Measurements from ENCODE around the gene LRRC43.

Gene LRRC43

GRCh38 chr12:122194804-122195203, 11.9 kb downstream of the LRRC43 start:
- H3K9ac ChIP-seq (ENCODE audit: low read depth, low read length, poor library complexity), result no peak overlapping the region
- no peak overlapping the region for H2BK15ac ChIP-seq (ENCODE audit: low read length)
- no peak overlapping the region for H4K91ac ChIP-seq (ENCODE audit: low read depth, low read length, poor library complexity)
- H3K36me3 ChIP-seq (replicated peaks in 1 of 2; ENCODE audit: control insufficient read depth in 2 of 2, insufficient read depth in 2 of 2, low read length in 2 of 2), result no peaks in the 10 kb centered on the region
- peaks cover 0 to 4% (median 0%) of the 10 kb centered on the region in 3 experiments for H3K27me3 ChIP-seq (ENCODE audit: control insufficient read depth in 3 of 3, insufficient read depth in 3 of 3, low read depth in 1 of 3, low read length in 3 of 3)
- H4K8ac ChIP-seq (ENCODE audit: low read depth, low read length), result no peak overlapping the region
- H3K9me3 ChIP-seq (replicated peaks in 1 of 2; ENCODE audit: control insufficient read depth in 2 of 2, insufficient read depth in 1 of 2, low read depth in 1 of 2, low read length in 2 of 2), result peaks cover 0 to 3% of the 10 kb centered on the region in 2 donors
- no peak overlapping the region for H3K14ac ChIP-seq (ENCODE audit: low read length)
- H3K4me1 ChIP-seq (ENCODE audit: control insufficient read depth in 2 of 2, insufficient read depth in 1 of 2, low read depth in 1 of 2, low read length in 2 of 2), result no peaks in the 10 kb centered on the region
- no peak overlapping the region for H2BK12ac ChIP-seq (ENCODE audit: low read length)
- H3K4me2 ChIP-seq (ENCODE audit: insufficient read depth, low read length, poor library complexity, severe bottlenecking), result no peak overlapping the region
- no peak overlapping the region for H2AK5ac ChIP-seq (ENCODE audit: low read depth, low read length)
- H3K23ac ChIP-seq (ENCODE audit: low read depth, low read length, poor library complexity), result no peak overlapping the region
- no peak overlapping the region for H2BK5ac ChIP-seq (ENCODE audit: low read length)
- no peak overlapping the region for H3K4ac ChIP-seq (ENCODE audit: low read length)
- no peak overlapping the region for H2AFZ ChIP-seq (ENCODE audit: low read length)
- H3K4me3 ChIP-seq (ENCODE audit: low read length in 2 of 2), result no peak overlapping the region
- H3K27ac ChIP-seq (replicated peaks; ENCODE audit: low read length), result no peak overlapping the region
- DNase-seq (ENCODE audit: low spot score), result no peak
- WGBS, 2 donors (ENCODE audit: extremely low coverage in 2 of 2, insufficient read length in 2 of 2, insufficient replicate concordance in 1 of 2), result no CpG with 5 or more reads among the region's 1 CpG
- no peak overlapping the region for H3K18ac ChIP-seq (ENCODE audit: low read length)
- no peak overlapping the region for H2BK120ac ChIP-seq (ENCODE audit: low read depth, low read length)
- no peaks in the 10 kb centered on the region for H3K79me1 ChIP-seq (ENCODE audit: low read depth, low read length)

GRCh38 chr12:122195405-122195804, 12.5 kb downstream of the LRRC43 start:
- no peak overlapping the region for H2BK15ac ChIP-seq (ENCODE audit: low read length)
- no peak overlapping the region for H2BK5ac ChIP-seq (ENCODE audit: low read length)
- no peak overlapping the region for H2AK5ac ChIP-seq (ENCODE audit: low read depth, low read length)
- WGBS, 2 donors (ENCODE audit: extremely low coverage in 2 of 2, insufficient read length in 2 of 2, insufficient replicate concordance in 1 of 2), result no CpG with 5 or more reads among the region's 4 CpGs
- no peak overlapping the region for H3K9ac ChIP-seq (ENCODE audit: low read depth, low read length, poor library complexity)
- no peak overlapping the region for H4K91ac ChIP-seq (ENCODE audit: low read depth, low read length, poor library complexity)
- H3K36me3 ChIP-seq (replicated peaks in 1 of 2; ENCODE audit: control insufficient read depth in 2 of 2, insufficient read depth in 2 of 2, low read length in 2 of 2), result no peaks in the 10 kb centered on the region
- no peaks in the 10 kb centered on the region for H3K4me1 ChIP-seq (ENCODE audit: control insufficient read depth in 2 of 2, insufficient read depth in 1 of 2, low read depth in 1 of 2, low read length in 2 of 2)
- H2BK12ac ChIP-seq (ENCODE audit: low read length), result no peak overlapping the region
- H3K4me2 ChIP-seq (ENCODE audit: insufficient read depth, low read length, poor library complexity, severe bottlenecking), result no peak overlapping the region
- H3K23ac ChIP-seq (ENCODE audit: low read depth, low read length, poor library complexity), result no peak overlapping the region
- no peak overlapping the region for H2AFZ ChIP-seq (ENCODE audit: low read length)
- H3K14ac ChIP-seq (ENCODE audit: low read length), result no peak overlapping the region
- H3K4me3 ChIP-seq (ENCODE audit: low read length in 2 of 2), result no peak overlapping the region
- H2BK120ac ChIP-seq (ENCODE audit: low read depth, low read length), result no peak overlapping the region
- no peak overlapping the region for H3K27ac ChIP-seq (replicated peaks; ENCODE audit: low read length)
- no peak for DNase-seq (ENCODE audit: low spot score)
- no peak overlapping the region for H3K4ac ChIP-seq (ENCODE audit: low read length)
- H3K79me1 ChIP-seq (ENCODE audit: low read depth, low read length), result no peaks in the 10 kb centered on the region
- H3K27me3 ChIP-seq (ENCODE audit: control insufficient read depth in 3 of 3, insufficient read depth in 3 of 3, low read depth in 1 of 3, low read length in 3 of 3), result peaks cover 0 to 10% (median 0%) of the 10 kb centered on the region in 3 experiments
- peaks cover 0 to 3% of the 10 kb centered on the region in 2 donors for H3K9me3 ChIP-seq (replicated peaks in 1 of 2; ENCODE audit: control insufficient read depth in 2 of 2, insufficient read depth in 1 of 2, low read depth in 1 of 2, low read length in 2 of 2)
- H3K18ac ChIP-seq (ENCODE audit: low read length), result no peak overlapping the region
- no peak overlapping the region for H4K8ac ChIP-seq (ENCODE audit: low read depth, low read length)

GRCh38 chr12:122197612-122197966, 14.7 kb downstream of the LRRC43 start:
- WGBS, 2 donors (ENCODE audit: extremely low coverage in 2 of 2, insufficient read length in 2 of 2, insufficient replicate concordance in 1 of 2), result no CpG with 5 or more reads among the region's 1 CpG
- no peak overlapping the region for H4K91ac ChIP-seq (ENCODE audit: low read depth, low read length, poor library complexity)
- no peak for DNase-seq (ENCODE audit: low spot score)

GRCh38 chr12:122199484-122200355, 16.8 kb downstream of the LRRC43 start:
- H3K4me2 ChIP-seq (ENCODE audit: insufficient read depth, low read length, poor library complexity, severe bottlenecking), result no peak overlapping the region
- no peak overlapping the region for H2AFZ ChIP-seq (ENCODE audit: low read length)
- no peak overlapping the region for H2BK15ac ChIP-seq (ENCODE audit: low read length)
- no peak overlapping the region for H3K9ac ChIP-seq (ENCODE audit: low read depth, low read length, poor library complexity)
- WGBS, 2 donors (ENCODE audit: extremely low coverage in 2 of 2, insufficient read length in 2 of 2, insufficient replicate concordance in 1 of 2), result no CpG with 5 or more reads among the region's 29 CpGs
- no peaks in the 10 kb centered on the region for H3K4me1 ChIP-seq (ENCODE audit: control insufficient read depth in 2 of 2, insufficient read depth in 1 of 2, low read depth in 1 of 2, low read length in 2 of 2)
- peaks cover 0 to 3% of the 10 kb centered on the region in 2 donors for H3K9me3 ChIP-seq (replicated peaks in 1 of 2; ENCODE audit: control insufficient read depth in 2 of 2, insufficient read depth in 1 of 2, low read depth in 1 of 2, low read length in 2 of 2)
- no peaks in the 10 kb centered on the region for H3K36me3 ChIP-seq (replicated peaks in 1 of 2; ENCODE audit: control insufficient read depth in 2 of 2, insufficient read depth in 2 of 2, low read length in 2 of 2)
- peak overlapping the region; percentile 56 for H3K14ac ChIP-seq (ENCODE audit: low read length)
- DNase-seq (ENCODE audit: low spot score), result no peak
- H3K18ac ChIP-seq (ENCODE audit: low read length), result peak overlapping the region; percentile 13
- no peaks in the 10 kb centered on the region for H3K79me1 ChIP-seq (ENCODE audit: low read depth, low read length)
- no peak overlapping the region for H3K4me3 ChIP-seq (ENCODE audit: low read length in 2 of 2)
- no peak overlapping the region for H2AK5ac ChIP-seq (ENCODE audit: low read depth, low read length)
- H3K27ac ChIP-seq (replicated peaks; ENCODE audit: low read length), result no peak overlapping the region
- no peak overlapping the region for H4K91ac ChIP-seq (ENCODE audit: low read depth, low read length, poor library complexity)
- H2BK5ac ChIP-seq (ENCODE audit: low read length), result no peak overlapping the region
- H3K4ac ChIP-seq (ENCODE audit: low read length), result peak overlapping the region; percentile 93
- H4K8ac ChIP-seq (ENCODE audit: low read depth, low read length), result no peak overlapping the region
- peak overlapping the region; percentile 65 for H3K23ac ChIP-seq (ENCODE audit: low read depth, low read length, poor library complexity)
- H2BK120ac ChIP-seq (ENCODE audit: low read depth, low read length), result no peak overlapping the region
- no peak overlapping the region for H2BK12ac ChIP-seq (ENCODE audit: low read length)
- H3K27me3 ChIP-seq (ENCODE audit: control insufficient read depth in 3 of 3, insufficient read depth in 3 of 3, low read depth in 1 of 3, low read length in 3 of 3), result peaks cover 5 to 51% (median 22%) of the 10 kb centered on the region in 3 experiments

More at GRCh38 chr12:122197612-122197966, 14.7 kb downstream of the LRRC43 start:
- Histone ChIP-seq H3K14ac (ENCODE audit: low read length) (no peak overlapping the region), H2BK12ac (ENCODE audit: low read length) (no peak overlapping the region), H3K4ac (ENCODE audit: low read length) (no peak overlapping the region), H4K8ac (ENCODE audit: low read depth, low read length) (no peak overlapping the region), H3K79me1 (ENCODE audit: low read depth, low read length) (no peaks in the 10 kb centered on the region), H3K4me1 (ENCODE audit: control insufficient read depth in 2 of 2, insufficient read depth in 1 of 2, low read depth in 1 of 2, low read length in 2 of 2) (no peaks in the 10 kb centered on the region), H2AK5ac (ENCODE audit: low read depth, low read length) (no peak overlapping the region), H2AFZ (ENCODE audit: low read length) (no peak overlapping the region), H3K18ac (ENCODE audit: low read length) (no peak overlapping the region), H2BK15ac (ENCODE audit: low read length) (no peak overlapping the region), H3K9ac (ENCODE audit: low read depth, low read length, poor library complexity) (no peak overlapping the region), H3K4me2 (ENCODE audit: insufficient read depth, low read length, poor library complexity, severe bottlenecking) (no peak overlapping the region), H3K27ac (replicated peaks; ENCODE audit: low read length) (no peak overlapping the region), H3K36me3 (replicated peaks in 1 of 2; ENCODE audit: control insufficient read depth in 2 of 2, insufficient read depth in 2 of 2, low read length in 2 of 2) (no peaks in the 10 kb centered on the region), H2BK120ac (ENCODE audit: low read depth, low read length) (no peak overlapping the region), H3K4me3 (ENCODE audit: low read length in 2 of 2) (no peak overlapping the region), H3K27me3 (ENCODE audit: control insufficient read depth in 3 of 3, insufficient read depth in 3 of 3, low read depth in 1 of 3, low read length in 3 of 3) (peaks cover 0 to 30% (median 2%) of the 10 kb centered on the region in 3 experiments), H3K9me3 (replicated peaks in 1 of 2; ENCODE audit: control insufficient read depth in 2 of 2, insufficient read depth in 1 of 2, low read depth in 1 of 2, low read length in 2 of 2) (peaks cover 0 to 3% of the 10 kb centered on the region in 2 donors), H3K23ac (ENCODE audit: low read depth, low read length, poor library complexity) (no peak overlapping the region), H2BK5ac (ENCODE audit: low read length) (no peak overlapping the region)
